GM18861 (cell line): ENCODE measurements around the gene FBXW12.

Experiments
- ATAC-seq: cut with Tn5 transposase; IDR thresholded peaks from one replicate; pipeline ENCODE4 v1.9.1; 2021; ENCODE audit not compliant: unreplicated experiment

FBXW12 gene

GRCh38 chr3:48434591-48435222 is 62.7 kb downstream of the FBXW12 start:
- no peak for ATAC-seq

- ATAC-seq = no peak
These were observed 63.2 kb downstream of the FBXW12 start for GRCh38 chr3:48435223-48435595.

- ATAC-seq = no peak
These were observed 63.9 kb downstream of the FBXW12 start for GRCh38 chr3:48435774-48436476.

GRCh38 chr3:48436477-48436787 is 64.4 kb downstream of the FBXW12 start:
- no peak for ATAC-seq

GRCh38 chr3:48436855-48437254 is 64.8 kb downstream of the FBXW12 start:
- ATAC-seq = no peak

- no peak for ATAC-seq
These were observed 65.8 kb downstream of the FBXW12 start for GRCh38 chr3:48437812-48438211.

GRCh38 chr3:48439820-48440589 is 68.0 kb downstream of the FBXW12 start, which contains the start of the genes CCDC51 and TMA7:
TSS of gene CCDC51 (minus strand) at chr3:48440119. CDS start at chr3:48435128, 4,991 bp downstream.
TSS of gene TMA7 (plus strand) at chr3:48440257. CDS start at chr3:48440297, 40 bp downstream.
- ATAC-seq = peak; percentile 85

GRCh38 chr3:48440590-48440958 is 68.6 kb downstream of the FBXW12 start:
- ATAC-seq = no peak

- no peak for ATAC-seq
These were observed 69.9 kb downstream of the FBXW12 start for GRCh38 chr3:48441940-48442339.
